GM23338 (cell line): Measurements from ENCODE around the gene AK9. TPM values are rescaled to one million over a fixed set of nuclear protein-coding genes. Genes with fewer than 3 reads are reported as not detected.

ENCODE experiments used
- ATAC-seq: fragments of 200-7000 bp; cut with Tn5 transposase; 3 replicates; pipeline ENCODE4 v1.9.1; 2020
- DNase-seq: peaks from one replicate; pipeline ENCODE4 v3.0.0-alpha.2; 2015; ENCODE audit warnings: low spot score
- H2AFZ ChIP-seq: fragments of 200-600 bp; sonication (generic); 2 replicates; pipeline ENCODE4 v1.8.0; 2016; ENCODE audit warnings: antibody characterized with exemption, mild to moderate bottlenecking, moderate library complexity
- H3F3A ChIP-seq: fragments of 200-600 bp; sonication (generic); replicated peaks from 2 replicates; pipeline ENCODE4 v1.8.0; 2017; ENCODE audit warnings: antibody characterized with exemption, mixed run types, low read depth
- H3K27ac ChIP-seq: fragments of 200-600 bp; sonication (generic); 2 replicates; pipeline ENCODE4 v1.6.1; 2016; ENCODE audit warnings: low read depth
- H3K27me3 ChIP-seq: fragments of 200-600 bp; sonication (generic); 2 replicates; pipeline ENCODE4 v1.8.0; 2016; ENCODE audit warnings: mild to moderate bottlenecking, mixed run types, moderate library complexity; ENCODE audit not compliant: insufficient read depth
- H3K36me3 ChIP-seq: fragments of 200-600 bp; sonication (generic); 2 replicates; pipeline ENCODE4 v1.8.0; 2016; ENCODE audit warnings: mild to moderate bottlenecking; ENCODE audit not compliant: insufficient read depth
- H3K4me1 ChIP-seq: fragments of 200-600 bp; sonication (generic); 2 replicates; pipeline ENCODE4 v1.8.0; 2016; ENCODE audit warnings: mild to moderate bottlenecking, moderate library complexity; ENCODE audit not compliant: insufficient read depth
- H3K4me2 ChIP-seq: fragments of 200-600 bp; sonication (generic); 2 replicates; pipeline ENCODE4 v1.7.1; 2017; ENCODE audit warnings: mixed run types
- H3K4me3 ChIP-seq: fragments of 200-600 bp; sonication (generic); 2 replicates; pipeline ENCODE4 v1.6.1; 2016; ENCODE audit warnings: mixed run types
- H3K79me2 ChIP-seq: fragments of 200-600 bp; sonication (generic); replicated peaks from 2 replicates; pipeline ENCODE4 v1.8.0; 2017; ENCODE audit warnings: mild to moderate bottlenecking; ENCODE audit not compliant: insufficient read depth
- H3K9me2 ChIP-seq: fragments of 200-600 bp; sonication (generic); 2 replicates; pipeline ENCODE4 v1.8.0; 2017; ENCODE audit not compliant: insufficient read depth
- H4K20me1 ChIP-seq: fragments of 200-600 bp; sonication (generic); replicated peaks from 2 replicates; pipeline ENCODE4 v1.8.0; 2017; ENCODE audit warnings: mild to moderate bottlenecking; ENCODE audit not compliant: insufficient read depth
- H3K27ac Mint-ChIP-seq: 2 replicates; pipeline ENCODE4 v1.8.0; 2020; ENCODE audit warnings: inconsistent platforms, mild to moderate bottlenecking, moderate library complexity, mixed read lengths
- H3K27me3 Mint-ChIP-seq: 3 replicates; pipeline ENCODE4 v1.8.0; 2022; ENCODE audit warnings: low read depth, mild to moderate bottlenecking, moderate library complexity, mixed read lengths, inconsistent platforms; ENCODE audit not compliant: insufficient read depth, poor library complexity
- H3K36me3 Mint-ChIP-seq: 3 replicates; pipeline ENCODE4 v1.8.0; 2021; ENCODE audit warnings: low read depth, mild to moderate bottlenecking, inconsistent platforms, moderate library complexity, mixed read lengths
- H3K4me1 Mint-ChIP-seq: 3 replicates; pipeline ENCODE4 v1.8.0; 2020; ENCODE audit warnings: mild to moderate bottlenecking, inconsistent platforms, mixed read lengths
- H3K4me3 Mint-ChIP-seq: 3 replicates; pipeline ENCODE4 v1.8.0; 2021; ENCODE audit warnings: moderate library complexity, mild to moderate bottlenecking, inconsistent platforms, mixed read lengths
- H3K9me3 Mint-ChIP-seq: 3 replicates; pipeline ENCODE4 v1.8.0; 2020; ENCODE audit warnings: moderate library complexity, mild to moderate bottlenecking, inconsistent platforms, mixed read lengths
- CREB1 ChIP-seq: fragments of 250-450 bp; sonication (Bioruptor Pico); IDR thresholded peaks from 2 replicates; pipeline ENCODE4 v1.5.0; 2020; ENCODE audit warnings: low read depth, mild to moderate bottlenecking, moderate library complexity
- CTCF ChIP-seq, 2 experiments: fragments of 200-600 bp in 1 of 2; sonication (generic) in 1 of 2; conservative IDR thresholded peaks; 2 replicates each; pipeline versions ENCODE4 v1.5.1 to v1.6.1; 2016 to 2017; ENCODE audit warnings: antibody characterized with exemption in 2 of 2, low read depth in 2 of 2, mild to moderate bottlenecking in 2 of 2, moderate library complexity in 1 of 2
- EZH2 ChIP-seq: fragments of 200-600 bp; sonication (generic); IDR thresholded peaks from one replicate; pipeline ENCODE4 v1.8.0; 2017; ENCODE audit warnings: antibody characterized with exemption, mild to moderate bottlenecking, low read depth; ENCODE audit not compliant: unreplicated experiment
- EZH2phosphoT487 ChIP-seq: fragments of 200-600 bp; sonication (generic); IDR thresholded peaks from one replicate; pipeline ENCODE4 v1.8.1; 2018; ENCODE audit warnings: antibody characterized with exemption; ENCODE audit not compliant: unreplicated experiment
- NANOG ChIP-seq: IDR thresholded peaks from 2 replicates; pipeline ENCODE4 v1.6.1; 2016; ENCODE audit warnings: antibody characterized with exemption, borderline replicate concordance
- STAT1 ChIP-seq: IDR thresholded peaks from one replicate; pipeline ENCODE4 v1.6.1; 2016; ENCODE audit warnings: antibody characterized with exemption; ENCODE audit not compliant: unreplicated experiment
- ZNF331 ChIP-seq: fragments of 250-450 bp; sonication (Bioruptor Pico); IDR thresholded peaks from 2 replicates; pipeline ENCODE4 v1.5.0; 2020; ENCODE audit warnings: low read depth, mild to moderate bottlenecking, moderate library complexity
- ZNF462 ChIP-seq: fragments of 250-450 bp; sonication (Bioruptor Pico); IDR thresholded peaks from 2 replicates; pipeline ENCODE4 v1.5.0; 2020; ENCODE audit warnings: mild to moderate bottlenecking, moderate library complexity
- polyA plus RNA-seq: library from polyadenylated mRNA; unstranded; fragments of >200 nt; fragmentation: Nextera tagmentation; extraction: Ambion mirVana; gene quantifications from 2 replicates; pipeline ENCODE4 v1.2.1, GENCODE V29; 2016
- total RNA-seq: library from RNA; depleted of rRNA; stranded (reverse); fragments of >200 nt; shearing (Covaris generic); gene quantifications from 2 replicates; pipeline ENCODE4 v1.2.3, GENCODE V29; 2014
- TF ChIP-seq, protein P1 (sequence below): IDR thresholded peaks from one replicate; pipeline ENCODE4 v1.6.1; 2018; ENCODE audit warnings: antibody characterized with exemption; ENCODE audit not compliant: unreplicated experiment

AK9 gene
- total and polyA plus RNA-seq, 2 experiments from 2014 or later = 2.0 to 6.4 TPM

DNA sequence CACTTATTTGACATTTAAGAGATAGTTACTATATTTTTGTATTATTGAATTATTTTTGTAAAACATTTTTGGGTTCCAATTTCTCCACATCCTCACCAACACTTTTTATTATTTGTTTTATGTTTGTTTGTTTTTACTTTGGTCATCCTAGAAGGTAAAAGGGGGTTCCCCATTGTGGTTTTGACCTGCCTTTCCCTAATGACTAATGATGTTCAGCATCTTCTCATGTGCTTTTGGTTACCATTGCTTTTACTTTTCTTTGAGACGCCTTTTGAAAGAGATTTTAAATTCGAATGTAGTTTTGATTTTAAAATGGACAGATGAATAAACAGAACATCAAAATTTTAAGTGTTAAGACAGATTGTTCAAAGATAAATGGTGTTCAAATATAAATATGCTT, 46.9 kb downstream of the AK9 start:
- Histone ChIP-seq H3K36me3 (no peaks in the 10 kb centered on the region), H3K4me1 (no peaks in the 10 kb centered on the region), H3K9me2 (peaks cover 4% of the 10 kb centered on the region; the same call in 1 of the 2 replicates), H3K27ac (no peak overlapping the region), H3F3A (no peaks in the 10 kb centered on the region), H3K79me2 (no peaks in the 10 kb centered on the region), H3K4me2 (no peak overlapping the region), H3K4me3 (no peak overlapping the region), H2AFZ (no peak overlapping the region), H4K20me1 (no peaks in the 10 kb centered on the region), H3K27me3 (no peaks in the 10 kb centered on the region)
- Mint-ChIP-seq H3K27me3 (peaks cover 4% of the 10 kb centered on the region), H3K36me3 (peaks cover 4% of the 10 kb centered on the region; the same call in 2 of the 3 replicates), H3K4me1 (no peaks in the 10 kb centered on the region), H3K9me3 (peaks cover 32% of the 10 kb centered on the region), H3K27ac (no peak overlapping the region), H3K4me3 (no peak overlapping the region)
- no peak for DNase-seq
- no peak for ATAC-seq
- TF ChIP-seq ZNF331 (CRISPR knock-in tag) (no peak), STAT1 (no peak), ZNF462 (no peak), EZH2 (no peak), CREB1 (no peak), EZH2phosphoT487 (no peak), CTCF (conservative IDR thresholded peaks at IDR 0.05; ENCODE audit: low read depth in 2 of 2) (no peak), NANOG (no peak)
- TF ChIP-seq, protein P1, sequence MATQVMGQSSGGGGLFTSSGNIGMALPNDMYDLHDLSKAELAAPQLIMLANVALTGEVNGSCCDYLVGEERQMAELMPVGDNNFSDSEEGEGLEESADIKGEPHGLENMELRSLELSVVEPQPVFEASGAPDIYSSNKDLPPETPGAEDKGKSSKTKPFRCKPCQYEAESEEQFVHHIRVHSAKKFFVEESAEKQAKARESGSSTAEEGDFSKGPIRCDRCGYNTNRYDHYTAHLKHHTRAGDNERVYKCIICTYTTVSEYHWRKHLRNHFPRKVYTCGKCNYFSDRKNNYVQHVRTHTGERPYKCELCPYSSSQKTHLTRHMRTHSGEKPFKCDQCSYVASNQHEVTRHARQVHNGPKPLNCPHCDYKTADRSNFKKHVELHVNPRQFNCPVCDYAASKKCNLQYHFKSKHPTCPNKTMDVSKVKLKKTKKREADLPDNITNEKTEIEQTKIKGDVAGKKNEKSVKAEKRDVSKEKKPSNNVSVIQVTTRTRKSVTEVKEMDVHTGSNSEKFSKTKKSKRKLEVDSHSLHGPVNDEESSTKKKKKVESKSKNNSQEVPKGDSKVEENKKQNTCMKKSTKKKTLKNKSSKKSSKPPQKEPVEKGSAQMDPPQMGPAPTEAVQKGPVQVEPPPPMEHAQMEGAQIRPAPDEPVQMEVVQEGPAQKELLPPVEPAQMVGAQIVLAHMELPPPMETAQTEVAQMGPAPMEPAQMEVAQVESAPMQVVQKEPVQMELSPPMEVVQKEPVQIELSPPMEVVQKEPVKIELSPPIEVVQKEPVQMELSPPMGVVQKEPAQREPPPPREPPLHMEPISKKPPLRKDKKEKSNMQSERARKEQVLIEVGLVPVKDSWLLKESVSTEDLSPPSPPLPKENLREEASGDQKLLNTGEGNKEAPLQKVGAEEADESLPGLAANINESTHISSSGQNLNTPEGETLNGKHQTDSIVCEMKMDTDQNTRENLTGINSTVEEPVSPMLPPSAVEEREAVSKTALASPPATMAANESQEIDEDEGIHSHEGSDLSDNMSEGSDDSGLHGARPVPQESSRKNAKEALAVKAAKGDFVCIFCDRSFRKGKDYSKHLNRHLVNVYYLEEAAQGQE = no peak
